Endometrial microvascular endothelial cells (primary cell): Measurements from ENCODE around the gene PTPRN2. TPM values are rescaled to one million over a fixed set of nuclear protein-coding genes. Genes with fewer than 3 reads are reported as not detected.

Experiments used
- in situ Hi-C: cut with HindIII; loops from 2 replicates; pipeline ENCODE4 v1.10.0; 2017; ENCODE audit warnings: low sequenced_read_pairs, low pct_unique_long_range_greater_than_20kb; ENCODE audit errors: inconsistent ontology term
- total RNA-seq: library from RNA; depleted of rRNA; stranded (reverse); fragments of >200 nt; gene quantifications from one replicate; pipeline ENCODE4 v1.2.3, GENCODE V29; 2015; ENCODE audit errors: inconsistent ontology term

PTPRN2 gene
- total RNA-seq, 1 donor from 2014 or later: 13.3 TPM

- in situ Hi-C loops: no loop called here
Observed at GRCh38 chr7:158502068-158502750, 85.4 kb downstream of the PTPRN2 start.

- in situ Hi-C loops: no loop called here
Observed at GRCh38 chr7:158501393-158502067, 86.1 kb downstream of the PTPRN2 start.

GRCh38 chr7:158500651-158501052 lies 87.0 kb downstream of the PTPRN2 start:
- in situ Hi-C loops: no loop called here

GRCh38 chr7:158499082-158499455 lies 88.6 kb downstream of the PTPRN2 start:
- in situ Hi-C loops: no loop called here

GRCh38 chr7:158498443-158499081 lies 89.1 kb downstream of the PTPRN2 start:
- in situ Hi-C loops: no loop called here

- in situ Hi-C loops: no loop called here
Observed at GRCh38 chr7:158497627-158498026, 90.0 kb downstream of the PTPRN2 start.

GRCh38 chr7:158495786-158496185 lies 91.8 kb downstream of the PTPRN2 start:
- in situ Hi-C loops: no loop called here

- in situ Hi-C loops: no loop called here
Observed at GRCh38 chr7:158495216-158495615, 92.4 kb downstream of the PTPRN2 start.

GRCh38 chr7:158494643-158495042 lies 93.0 kb downstream of the PTPRN2 start:
- in situ Hi-C loops: no loop called here

GRCh38 chr7:158494162-158494586 lies 93.4 kb downstream of the PTPRN2 start:
- in situ Hi-C loops: no loop called here

- in situ Hi-C loops: no loop called here
Observed at GRCh38 chr7:158492367-158492764, 95.3 kb downstream of the PTPRN2 start.

GRCh38 chr7:158491094-158491493 lies 96.5 kb downstream of the PTPRN2 start:
- in situ Hi-C loops: no loop called here

- in situ Hi-C loops: no loop called here
Observed at GRCh38 chr7:158490171-158490782, 97.3 kb downstream of the PTPRN2 start.

- in situ Hi-C loops: no loop called here
Observed at GRCh38 chr7:158489462-158490155, 98.0 kb downstream of the PTPRN2 start.

GRCh38 chr7:158488181-158488971 lies 99.2 kb downstream of the PTPRN2 start:
- in situ Hi-C loops: no loop called here

GRCh38 chr7:158487631-158488151 lies 99.9 kb downstream of the PTPRN2 start:
- in situ Hi-C loops: no loop called here

- in situ Hi-C loops: no loop called here
Observed at GRCh38 chr7:158486919-158487318, 100.7 kb downstream of the PTPRN2 start.

- in situ Hi-C loops: no loop called here
Observed at GRCh38 chr7:158484801-158485531, 102.7 kb downstream of the PTPRN2 start.
